HG03039 (cell line): ENCODE data around the gene CALB2.
A peak's percentile ranks its signal among the peaks of the same experiment; 100 is the strongest.

Experiments used
- ATAC-seq: cut with Tn5 transposase; IDR thresholded peaks from one replicate; pipeline ENCODE4 v1.9.1; 2021; ENCODE audit warnings: mild to moderate bottlenecking, moderate library complexity; ENCODE audit not compliant: unreplicated experiment

CALB2 gene

DNA sequence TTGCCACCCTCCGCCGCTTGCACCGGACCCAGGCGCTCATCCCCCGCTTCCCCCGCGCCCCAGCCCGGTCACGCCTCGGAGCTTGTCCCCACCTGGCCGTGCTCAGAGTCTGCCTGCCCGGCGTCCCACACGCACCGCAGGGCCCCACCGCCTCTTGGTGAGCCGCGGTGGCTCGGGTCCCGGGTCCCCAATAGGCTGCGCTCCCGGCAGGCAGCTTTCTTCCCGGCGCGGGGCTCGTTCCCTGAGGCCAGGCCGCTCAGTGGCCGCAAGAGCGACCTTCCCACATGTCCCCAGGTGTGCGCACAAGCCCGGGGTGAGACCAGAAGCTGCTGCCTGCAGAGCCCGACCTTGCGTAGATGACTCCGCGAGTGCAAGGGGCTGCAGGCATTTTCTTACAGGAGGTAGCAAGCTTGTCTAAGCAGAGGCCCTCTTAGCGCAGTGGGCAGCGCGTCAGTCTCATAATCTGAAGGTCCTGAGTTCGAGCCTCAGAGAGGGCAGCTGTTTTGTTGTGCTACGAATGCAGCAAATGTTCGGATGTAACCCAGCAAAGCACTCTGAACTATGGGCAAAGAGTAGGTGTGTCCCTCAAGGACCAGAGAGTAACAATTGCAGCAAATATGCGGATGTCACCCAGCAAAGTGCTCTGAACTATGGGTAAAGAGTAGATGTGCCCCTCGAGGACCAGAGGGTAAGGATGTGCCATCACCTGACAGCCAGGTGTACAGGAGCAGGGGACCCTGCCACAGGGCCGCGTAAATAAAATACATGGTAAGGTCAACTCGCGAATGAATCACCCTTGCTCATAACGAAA is 67.8 kb downstream of the CALB2 start:
- peak; percentile 48 for ATAC-seq

DNA sequence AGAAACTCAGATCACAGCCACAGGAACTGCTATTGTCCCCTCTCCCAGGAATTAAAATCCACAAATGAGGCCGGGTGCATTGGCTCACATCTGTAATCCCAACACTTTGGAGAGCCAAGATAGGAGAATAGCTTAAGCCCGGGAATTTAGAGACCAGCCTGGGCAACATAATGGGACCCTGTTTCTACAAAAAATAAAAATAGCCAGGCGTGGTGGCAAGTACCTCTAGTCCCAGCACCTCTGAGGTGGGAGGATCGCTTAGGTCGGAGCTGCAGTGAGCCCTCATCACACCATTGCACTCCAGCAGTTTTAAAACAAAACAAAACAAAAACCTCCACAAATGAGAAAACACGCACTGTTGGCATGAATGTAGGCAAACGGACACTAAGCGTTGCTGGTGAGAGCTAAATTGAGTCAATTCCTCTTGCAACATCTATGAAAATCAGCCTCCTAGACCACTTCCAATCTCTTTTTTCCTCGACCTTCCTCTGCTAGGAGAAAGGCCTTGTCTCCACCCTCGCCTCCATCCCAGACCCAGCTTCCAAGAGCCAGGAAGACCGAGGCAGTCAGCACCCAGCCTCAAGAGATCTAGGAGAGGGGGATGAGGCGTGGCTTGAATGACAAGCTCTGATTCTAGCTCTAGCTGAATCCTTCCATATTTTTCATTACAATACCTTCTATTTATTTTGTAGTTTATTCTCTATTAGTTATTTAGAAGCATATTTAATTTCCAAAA is 68.5 kb downstream of the CALB2 start:
- ATAC-seq, result no peak

DNA sequence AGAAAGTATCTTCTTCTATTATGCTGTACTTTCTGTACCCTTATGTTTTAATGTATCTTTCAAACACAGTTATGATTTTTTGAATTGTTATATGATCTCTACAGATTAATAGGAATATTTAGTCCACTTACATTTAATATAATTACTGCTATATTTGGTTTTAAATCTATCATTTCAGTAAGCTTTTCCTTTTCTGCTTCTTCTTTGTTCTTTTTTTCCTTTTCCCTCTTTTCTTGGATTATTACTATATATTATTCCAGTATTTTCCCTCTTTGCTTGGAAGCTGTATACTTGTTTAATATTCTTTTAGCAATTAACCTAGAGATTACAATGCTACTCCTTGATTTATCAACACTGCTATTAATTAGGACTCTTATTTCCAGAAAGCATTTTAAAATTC is 69.9 kb downstream of the CALB2 start:
- ATAC-seq, result no peak

DNA sequence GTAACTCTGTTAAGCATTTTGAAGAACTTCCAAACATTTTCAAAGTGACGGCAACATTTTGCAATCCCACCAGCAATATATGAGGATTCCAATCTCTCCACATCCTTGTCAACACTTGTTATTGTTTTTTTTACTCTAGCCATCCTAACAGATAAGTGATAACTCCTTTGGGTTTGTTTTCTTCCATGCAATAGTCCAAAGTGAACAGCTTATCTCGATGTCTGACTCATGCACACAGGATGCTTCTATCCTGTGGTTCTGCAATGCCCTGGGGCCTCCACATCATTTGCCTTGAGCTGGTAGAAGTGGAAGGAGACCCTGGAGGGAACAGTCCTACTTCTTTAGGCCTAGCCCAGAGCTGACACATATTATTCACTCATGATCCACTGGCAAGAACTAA is 70.4 kb downstream of the CALB2 start:
- ATAC-seq, result no peak

DNA sequence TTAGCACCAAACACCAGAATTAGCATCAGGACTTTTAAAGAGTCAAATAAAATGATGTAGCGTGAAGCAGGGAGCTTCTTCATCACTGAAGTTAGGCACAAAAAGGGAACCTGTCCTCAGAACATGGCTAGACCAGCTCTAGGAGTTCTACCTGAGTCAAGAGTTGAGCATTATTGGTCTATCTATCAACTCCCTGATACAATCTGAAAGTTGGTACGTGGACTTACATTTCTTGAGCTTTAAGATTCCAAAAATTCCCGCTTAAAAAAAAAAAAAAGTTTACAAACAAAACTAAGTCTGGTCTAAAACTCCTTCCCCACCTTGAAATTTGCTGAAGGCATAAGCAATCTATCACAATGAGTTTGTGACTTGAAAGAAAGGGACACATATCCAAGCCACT is 71.1 kb downstream of the CALB2 start:
- no peak for ATAC-seq

DNA sequence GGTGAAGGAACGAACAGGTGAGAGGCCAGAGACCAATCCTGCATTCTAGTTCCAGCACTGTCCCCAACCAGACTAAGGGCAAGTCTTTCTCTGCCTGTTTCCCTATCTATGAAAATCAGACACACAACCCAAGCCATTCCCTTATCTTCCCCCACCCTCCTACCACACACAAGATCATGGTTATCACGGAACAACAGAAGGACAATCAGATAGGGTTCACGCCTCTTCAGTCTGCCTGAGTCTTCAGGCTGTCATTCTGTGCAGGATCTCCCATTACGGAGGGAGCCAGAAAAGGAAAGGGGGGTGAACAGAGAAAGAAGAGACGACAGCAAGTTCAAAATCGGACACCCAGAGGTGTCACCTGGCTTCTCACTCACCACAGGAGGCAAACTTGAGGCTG is 72.2 kb downstream of the CALB2 start:
- no peak for ATAC-seq

DNA sequence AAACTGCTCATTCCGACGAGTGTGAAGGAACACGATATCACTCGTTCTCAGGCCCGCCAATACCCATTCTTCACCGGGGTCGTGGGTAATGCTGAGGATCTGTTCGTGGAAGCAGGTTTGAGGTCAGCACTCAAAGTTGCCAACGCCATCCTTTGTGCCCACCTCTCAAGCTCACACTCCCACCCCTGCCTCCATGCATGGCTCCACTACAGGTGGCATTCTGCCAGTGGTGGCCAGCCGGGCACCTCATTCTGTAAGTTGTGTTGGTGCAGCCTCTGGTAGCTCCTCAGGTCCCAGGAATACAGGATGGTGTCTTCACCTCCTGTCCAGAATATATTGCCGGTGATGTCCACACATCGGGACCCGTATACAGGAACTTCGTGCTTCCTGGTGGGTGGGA is 72.7 kb downstream of the CALB2 start:
- no peak for ATAC-seq

DNA sequence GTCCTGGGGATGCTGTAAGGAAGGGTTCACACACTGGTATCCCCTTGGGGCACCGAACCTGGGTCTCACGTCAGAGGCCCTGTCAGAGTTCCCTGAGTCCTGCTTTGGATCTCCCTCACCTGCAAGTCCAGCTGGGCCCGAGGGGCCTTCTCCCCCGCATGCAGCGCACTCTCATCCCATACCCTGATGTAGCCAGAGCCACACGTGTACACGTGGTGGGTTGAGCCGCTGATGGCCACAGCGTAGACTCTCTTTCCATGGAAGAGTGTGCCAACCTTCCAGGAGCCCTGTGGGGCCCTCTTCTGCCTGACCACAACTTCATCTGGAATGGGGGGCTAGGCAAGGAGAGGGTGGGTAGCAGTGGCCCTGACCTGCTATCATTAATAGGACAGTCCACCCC is 73.5 kb downstream of the CALB2 start:
- ATAC-seq, result no peak

DNA sequence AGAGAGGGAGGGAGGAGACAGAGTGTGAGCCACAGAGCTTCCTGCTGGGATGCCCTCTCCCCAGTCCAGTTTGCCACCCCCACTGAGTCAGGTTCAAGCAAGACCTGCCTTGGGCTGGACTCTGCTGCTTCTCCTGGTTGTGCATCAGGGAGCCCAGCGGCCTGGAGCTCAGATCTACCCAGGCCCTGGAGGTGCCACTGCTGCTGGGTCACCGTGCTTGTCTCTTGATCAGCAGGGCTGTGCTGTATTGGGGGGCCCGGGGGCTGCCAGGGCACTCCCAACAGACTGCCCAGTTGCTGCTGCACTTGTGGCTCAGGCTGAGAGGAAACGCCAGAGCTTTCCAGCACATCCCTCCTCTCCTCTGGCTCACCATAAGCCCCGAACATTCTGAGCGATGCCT is 74.4 kb downstream of the CALB2 start:
- ATAC-seq, result no peak

DNA sequence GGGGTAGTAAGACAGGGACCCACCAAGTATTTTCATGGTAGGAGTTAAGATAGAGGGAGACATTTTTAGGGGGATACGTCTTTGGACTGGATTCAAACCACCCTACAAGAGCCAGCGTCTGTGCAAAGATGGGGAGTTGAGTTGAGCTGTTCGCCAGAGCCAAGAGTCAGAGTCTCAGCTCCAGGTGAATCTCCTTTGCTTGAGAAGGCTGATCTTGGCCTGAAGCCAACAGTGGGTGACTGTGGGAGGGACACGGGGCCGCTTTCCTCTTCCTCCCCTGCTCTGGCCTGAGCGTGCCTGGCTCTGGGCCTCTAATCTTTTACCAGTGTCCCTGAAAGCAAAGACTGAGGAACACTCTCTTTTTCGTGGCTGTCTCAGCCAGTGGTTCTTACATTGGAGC is 78.0 kb downstream of the CALB2 start:
- no peak for ATAC-seq

DNA sequence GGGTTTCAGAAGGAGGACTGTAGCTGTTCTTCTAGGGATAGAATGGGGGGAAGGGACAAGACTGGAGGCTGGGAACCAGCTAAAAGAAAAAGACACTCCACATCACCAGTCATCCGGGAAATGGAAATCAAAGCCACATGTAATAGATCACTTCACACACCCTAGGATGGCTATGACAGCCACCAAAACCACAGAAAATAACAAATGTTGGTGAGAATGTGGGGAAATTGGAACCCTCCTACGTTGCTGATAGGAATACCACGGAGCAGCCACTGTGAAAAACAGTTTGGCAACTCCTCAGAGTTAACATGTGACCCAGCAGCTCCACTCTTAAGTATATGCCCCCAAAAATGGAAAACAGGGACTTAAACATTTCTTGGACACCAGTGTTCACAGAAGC is 81.0 kb downstream of the CALB2 start:
- ATAC-seq, result no peak
